K562 treated with DMSO at 1 percent for 12 hours (cell line): Measurements from ENCODE around the gene C9orf43. TPM values are rescaled to one million over a fixed set of nuclear protein-coding genes. Genes with fewer than 3 reads are reported as not detected.

Source experiments
- total RNA-seq: library from RNA; unstranded; fragments of 300-600 nt; gene quantifications from 2 replicates; pipeline ENCODE4 v1.2.3, GENCODE V29; 2022; ENCODE audit not compliant: insufficient read depth

C9orf43 gene, protein sequence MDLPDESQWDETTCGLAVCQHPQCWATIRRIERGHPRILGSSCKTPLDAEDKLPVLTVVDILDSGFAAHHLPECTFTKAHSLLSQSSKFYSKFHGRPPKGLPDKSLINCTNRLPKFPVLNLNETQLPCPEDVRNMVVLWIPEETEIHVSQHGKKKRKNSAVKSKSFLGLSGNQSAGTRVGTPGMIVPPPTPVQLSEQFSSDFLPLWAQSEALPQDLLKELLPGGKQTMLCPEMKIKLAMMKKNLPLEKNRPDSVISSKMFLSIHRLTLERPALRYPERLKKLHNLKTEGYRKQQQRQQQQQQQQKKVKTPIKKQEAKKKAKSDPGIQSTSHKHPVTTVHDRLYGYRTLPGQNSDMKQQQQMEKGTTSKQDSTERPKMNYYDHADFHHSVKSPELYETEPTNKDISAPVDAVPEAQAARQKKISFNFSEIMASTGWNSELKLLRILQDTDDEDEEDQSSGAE
- 0.41 TPM in 1 of 2 replicates, not detected in the other for total RNA-seq

GRCh38 chr9:113410207-113410864 lies at the start of gene C9orf43, which contains the start of gene POLE3:
C9orf43 (plus strand) TSS chr9:113410747; CDS start chr9:113413494, 2,747 bp downstream.
POLE3 (minus strand) TSS chr9:113410675; CDS start chr9:113410293, 382 bp downstream.

GRCh38 chr9:113376634-113377567 lies 33.6 kb upstream of the C9orf43 start, which contains the start of gene HDHD3:
HDHD3 (minus strand) TSS chr9:113376986; CDS start chr9:113374354, 2,632 bp downstream.

DNA sequence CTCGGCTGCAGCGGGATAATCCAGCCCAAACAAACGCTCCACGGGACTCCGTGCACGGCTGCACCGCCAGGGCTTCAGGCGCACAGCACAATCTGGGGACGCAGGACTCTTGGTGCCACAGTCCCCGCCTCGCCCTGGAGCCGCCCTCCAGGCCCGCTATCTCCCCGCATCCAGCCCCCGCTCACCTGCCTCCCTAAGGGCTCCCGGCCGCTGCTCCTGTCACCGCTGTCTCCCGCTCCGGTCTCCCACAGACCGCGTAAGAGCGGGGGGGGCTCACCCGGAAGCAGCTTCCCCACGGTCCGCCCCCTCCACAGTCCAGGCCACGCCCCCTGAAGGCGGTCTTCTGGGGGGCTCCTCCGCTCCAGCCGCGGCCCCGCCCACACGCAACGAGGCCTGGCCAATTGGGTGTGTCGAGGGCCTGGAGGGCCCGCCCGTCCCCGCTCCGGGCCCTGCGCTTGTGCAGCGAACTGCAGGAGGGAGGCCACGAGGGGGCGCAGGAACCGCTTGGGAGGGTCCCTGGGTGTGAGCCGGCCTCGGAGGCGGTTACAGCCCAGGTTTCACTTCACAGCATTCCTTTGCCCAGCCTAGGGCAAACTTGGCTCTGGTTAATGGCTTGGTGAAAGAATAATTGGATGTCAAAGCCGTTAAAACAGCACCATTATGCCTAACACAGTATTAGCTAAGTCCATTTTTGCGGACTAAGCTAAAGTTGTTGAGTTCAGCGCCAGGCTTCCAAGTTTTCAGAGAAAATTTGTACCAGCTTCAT lies 9.3 kb upstream of the C9orf43 start, which contains the start of gene ALAD:
TSS of gene ALAD (minus strand) at position 258 of the 766 bp plus-strand sequence. CDS start 7,725 bp downstream, outside the sequence.

GRCh38 chr9:113463418-113464285 lies 53.1 kb downstream of the C9orf43 start, which contains the start of gene RGS3:
RGS3 (plus strand) TSS chr9:113463727; CDS start chr9:113463803, 76 bp downstream.

Other genes with a start within 250 kb of the C9orf43 start
- gene FKBP15, start 189.5 kb upstream of the C9orf43 start, total RNA-seq, result 5.7 and 17.8 TPM in 2 replicates
- gene SLC31A1, start 189.2 kb upstream of the C9orf43 start, total RNA-seq, result 18.8 and 55.7 TPM in 2 replicates
- 29.7 and 31.8 TPM in 2 replicates for gene CDC26, start 135.2 kb upstream of the C9orf43 start, total RNA-seq
- gene PRPF4, start 135.1 kb upstream of the C9orf43 start, total RNA-seq, result 14.3 and 29.1 TPM in 2 replicates
- 0.53 TPM in 1 of 2 replicates, not detected in the other for gene RNF183, start 107.4 kb upstream of the C9orf43 start, total RNA-seq
- 1.4 and 5.8 TPM in 2 replicates for gene WDR31, start 70.5 kb upstream of the C9orf43 start, total RNA-seq
- 0.97 and 1.1 TPM in 2 replicates for gene BSPRY, start 61.2 kb upstream of the C9orf43 start, total RNA-seq
- 43.8 and 46.9 TPM in 2 replicates for gene HDHD3, start 33.8 kb upstream of the C9orf43 start, total RNA-seq
- 24.0 and 59.9 TPM in 2 replicates for gene ALAD, start 9.5 kb upstream of the C9orf43 start, total RNA-seq
- gene POLE3, start 72 bp upstream of the C9orf43 start, total RNA-seq, result 51.2 and 78.7 TPM in 2 replicates
- gene RGS3, start 53.0 kb downstream of the C9orf43 start, total RNA-seq, result 5.6 and 8.1 TPM in 2 replicates